ENCODE measurements around the gene CENPV. TPM values are rescaled to one million over a fixed set of nuclear protein-coding genes. Genes with fewer than 3 reads are reported as not detected.

The CENPV gene
- total RNA-seq, 2 donors from 2014 or later = 109 to 202 TPM

DNA sequence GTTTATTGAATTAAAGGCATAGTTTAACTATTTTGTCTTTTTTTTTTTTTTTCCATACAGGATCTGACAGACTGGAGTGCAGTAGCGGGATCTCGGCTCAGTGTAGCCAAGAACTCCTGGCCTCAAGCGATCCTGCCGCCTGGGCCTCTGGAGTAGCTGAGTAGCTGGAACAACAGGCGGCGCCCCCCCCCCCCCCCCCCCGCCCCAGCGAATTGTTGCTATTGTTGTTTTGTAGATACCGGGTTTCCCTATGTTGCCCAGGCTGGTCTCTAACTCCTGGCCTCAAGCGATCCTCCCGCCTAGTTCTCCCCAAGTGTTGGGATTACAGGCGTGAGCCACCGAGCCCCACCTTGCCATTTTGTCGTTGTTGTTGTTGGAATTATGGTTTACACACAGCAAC lies 1.3 kb upstream of the CENPV start:
- Histone ChIP-seq H3K36me3 (ENCODE audit: control insufficient read depth, insufficient read depth, low read length) (peaks cover 5% of the 10 kb centered on the region), H3K9ac (ENCODE audit: extremely low read depth, low read length, poor library complexity, severe bottlenecking) (no peak overlapping the region), H3K9me3 (ENCODE audit: control insufficient read depth, low read length) (no peaks in the 10 kb centered on the region), H3K4me1 (ENCODE audit: control insufficient read depth, insufficient read depth, low read length) (no peaks in the 10 kb centered on the region), H3K27me3 (ENCODE audit: control insufficient read depth, insufficient read depth, low read length, poor library complexity, severe bottlenecking) (no peaks in the 10 kb centered on the region), H3K4me3 (ENCODE audit: low read length) (no peak overlapping the region), H3K27ac (ENCODE audit: low read depth, low read length) (no peak overlapping the region)
- Mint-ChIP-seq H3K4me1 (peaks cover 8% of the 10 kb centered on the region), H3K36me3 (ENCODE audit: low read depth) (peaks cover 5% of the 10 kb centered on the region), H3K27me3 (ENCODE audit: insufficient read depth) (peaks cover 20% of the 10 kb centered on the region), H3K4me3 (no peak overlapping the region), H3K27ac (no peak overlapping the region), H3K9me3 (no peaks in the 10 kb centered on the region)
- TF ChIP-seq, protein P1, sequence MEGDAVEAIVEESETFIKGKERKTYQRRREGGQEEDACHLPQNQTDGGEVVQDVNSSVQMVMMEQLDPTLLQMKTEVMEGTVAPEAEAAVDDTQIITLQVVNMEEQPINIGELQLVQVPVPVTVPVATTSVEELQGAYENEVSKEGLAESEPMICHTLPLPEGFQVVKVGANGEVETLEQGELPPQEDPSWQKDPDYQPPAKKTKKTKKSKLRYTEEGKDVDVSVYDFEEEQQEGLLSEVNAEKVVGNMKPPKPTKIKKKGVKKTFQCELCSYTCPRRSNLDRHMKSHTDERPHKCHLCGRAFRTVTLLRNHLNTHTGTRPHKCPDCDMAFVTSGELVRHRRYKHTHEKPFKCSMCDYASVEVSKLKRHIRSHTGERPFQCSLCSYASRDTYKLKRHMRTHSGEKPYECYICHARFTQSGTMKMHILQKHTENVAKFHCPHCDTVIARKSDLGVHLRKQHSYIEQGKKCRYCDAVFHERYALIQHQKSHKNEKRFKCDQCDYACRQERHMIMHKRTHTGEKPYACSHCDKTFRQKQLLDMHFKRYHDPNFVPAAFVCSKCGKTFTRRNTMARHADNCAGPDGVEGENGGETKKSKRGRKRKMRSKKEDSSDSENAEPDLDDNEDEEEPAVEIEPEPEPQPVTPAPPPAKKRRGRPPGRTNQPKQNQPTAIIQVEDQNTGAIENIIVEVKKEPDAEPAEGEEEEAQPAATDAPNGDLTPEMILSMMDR (conservative IDR thresholded peaks at IDR 0.05) = no peak
- DNase-seq = peak; percentile 66
- 93 to 97% methylated on average over 10 to 12 of the region's 14 CpGs for WGBS, 2 experiments (ENCODE audit: insufficient coverage in 1 of 2, insufficient read length in 1 of 2)

DNA sequence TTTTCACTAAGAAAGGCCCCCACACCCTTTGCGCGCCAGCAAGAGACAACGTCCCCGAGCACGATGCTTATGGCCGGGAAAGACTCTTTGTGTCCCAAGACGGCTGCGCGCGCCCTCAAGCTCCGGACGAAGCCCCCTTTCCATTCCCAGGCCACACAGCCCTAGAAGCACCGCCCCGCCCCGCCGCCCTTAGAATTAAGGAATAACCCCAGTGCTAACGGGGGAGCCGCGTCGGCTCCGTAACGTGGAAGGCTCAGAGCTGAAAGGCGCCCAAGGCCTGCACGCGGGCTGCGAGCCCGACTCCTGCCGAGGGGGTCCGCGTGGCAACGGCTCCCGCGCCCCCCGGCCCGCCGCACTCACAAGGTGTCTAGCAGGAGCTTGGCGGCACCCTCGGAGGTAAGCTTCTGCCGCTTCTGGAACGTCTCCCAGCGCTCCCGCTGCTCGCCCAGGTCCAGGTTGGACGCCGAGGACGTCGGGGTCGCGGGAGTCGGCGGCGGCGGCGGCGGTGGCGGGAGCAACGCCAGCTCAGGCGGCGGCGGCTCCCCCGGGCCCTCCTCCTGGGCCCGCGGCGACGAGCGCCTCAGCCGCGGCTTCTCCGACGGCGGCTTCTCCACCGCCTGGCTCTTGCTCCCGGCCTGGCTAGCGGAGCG lies 477 bp downstream of the CENPV start:
- Histone ChIP-seq H3K27ac (ENCODE audit: low read depth, low read length) (peak overlapping the region; percentile 96), H3K36me3 (ENCODE audit: control insufficient read depth, insufficient read depth, low read length) (peaks cover 22% of the 10 kb centered on the region), H3K27me3 (ENCODE audit: control insufficient read depth, insufficient read depth, low read length, poor library complexity, severe bottlenecking) (no peaks in the 10 kb centered on the region), H3K9me3 (ENCODE audit: control insufficient read depth, low read length) (no peaks in the 10 kb centered on the region), H3K9ac (ENCODE audit: extremely low read depth, low read length, poor library complexity, severe bottlenecking) (peak overlapping the region; percentile 92), H3K4me3 (ENCODE audit: low read length) (peak overlapping the region; percentile 93), H3K4me1 (ENCODE audit: control insufficient read depth, insufficient read depth, low read length) (no peaks in the 10 kb centered on the region)
- DNase-seq = peak; percentile 91
- peak overlapping the region; percentile 92 for H3K4me3 Mint-ChIP-seq
- no peaks in the 10 kb centered on the region for H3K9me3 Mint-ChIP-seq
- 0% methylated on average over 5 to 75 of the region's 75 CpGs for WGBS, 2 experiments (ENCODE audit: insufficient coverage in 1 of 2, insufficient read length in 1 of 2)
- H3K4me1 Mint-ChIP-seq = peaks cover 8% of the 10 kb centered on the region
- TF ChIP-seq, protein P1 (conservative IDR thresholded peaks at IDR 0.05) = no peak
- peaks cover 13% of the 10 kb centered on the region for H3K36me3 Mint-ChIP-seq (ENCODE audit: low read depth)
- H3K27ac Mint-ChIP-seq = peak overlapping the region; percentile 98
- peaks cover 17% of the 10 kb centered on the region for H3K27me3 Mint-ChIP-seq (ENCODE audit: insufficient read depth)

DNA sequence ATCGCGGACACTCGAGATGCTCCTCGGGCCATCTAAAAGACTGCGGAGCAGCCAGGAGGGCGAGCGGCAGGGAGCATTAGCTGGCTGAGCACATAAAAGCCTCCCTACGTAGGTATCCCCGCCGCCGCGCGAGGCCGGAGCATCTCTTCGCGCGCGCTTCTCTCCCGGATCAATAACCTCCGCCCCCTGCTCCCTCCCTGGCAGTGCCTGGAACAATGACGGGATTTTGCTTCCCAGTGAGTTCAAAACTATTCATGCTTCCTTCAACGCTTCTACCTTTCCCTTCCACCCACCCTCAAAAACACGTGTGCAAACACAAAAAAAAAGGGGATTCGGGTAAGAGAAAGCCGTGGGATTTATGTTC lies 984 bp downstream of the CENPV start:
- peaks cover 16% of the 10 kb centered on the region for H3K36me3 Mint-ChIP-seq (ENCODE audit: low read depth)
- no peaks in the 10 kb centered on the region for H3K9me3 Mint-ChIP-seq
- Histone ChIP-seq H3K36me3 (ENCODE audit: control insufficient read depth, insufficient read depth, low read length) (peaks cover 27% of the 10 kb centered on the region), H3K27ac (ENCODE audit: low read depth, low read length) (peak overlapping the region; percentile 96), H3K4me3 (ENCODE audit: low read length) (peak overlapping the region; percentile 93), H3K27me3 (ENCODE audit: control insufficient read depth, insufficient read depth, low read length, poor library complexity, severe bottlenecking) (no peaks in the 10 kb centered on the region), H3K9me3 (ENCODE audit: control insufficient read depth, low read length) (no peaks in the 10 kb centered on the region), H3K9ac (ENCODE audit: extremely low read depth, low read length, poor library complexity, severe bottlenecking) (peak overlapping the region; percentile 92), H3K4me1 (ENCODE audit: control insufficient read depth, insufficient read depth, low read length) (no peaks in the 10 kb centered on the region)
- peaks cover 8% of the 10 kb centered on the region for H3K4me1 Mint-ChIP-seq
- 0% methylated on average over 6 to 25 of the region's 25 CpGs for whole genome bisulfite sequencing, 2 experiments (ENCODE audit: insufficient coverage in 1 of 2, insufficient read length in 1 of 2)
- peak overlapping the region; percentile 98 for H3K27ac Mint-ChIP-seq
- peak; percentile 85 for DNase-seq
- peaks cover 17% of the 10 kb centered on the region for H3K27me3 Mint-ChIP-seq (ENCODE audit: insufficient read depth)
- peak overlapping the region; percentile 92 for H3K4me3 Mint-ChIP-seq
- TF ChIP-seq, protein P1 (conservative IDR thresholded peaks at IDR 0.05) = no peak

All from endodermal cell (in vitro differentiated cells).